HG03571 (cell line): ENCODE results near the gene CTNNA2.

Experiments used
- ATAC-seq: cut with Tn5 transposase; IDR thresholded peaks from one replicate; pipeline ENCODE4 v1.9.1; 2021; ENCODE audit not compliant: unreplicated experiment

The CTNNA2 gene

DNA sequence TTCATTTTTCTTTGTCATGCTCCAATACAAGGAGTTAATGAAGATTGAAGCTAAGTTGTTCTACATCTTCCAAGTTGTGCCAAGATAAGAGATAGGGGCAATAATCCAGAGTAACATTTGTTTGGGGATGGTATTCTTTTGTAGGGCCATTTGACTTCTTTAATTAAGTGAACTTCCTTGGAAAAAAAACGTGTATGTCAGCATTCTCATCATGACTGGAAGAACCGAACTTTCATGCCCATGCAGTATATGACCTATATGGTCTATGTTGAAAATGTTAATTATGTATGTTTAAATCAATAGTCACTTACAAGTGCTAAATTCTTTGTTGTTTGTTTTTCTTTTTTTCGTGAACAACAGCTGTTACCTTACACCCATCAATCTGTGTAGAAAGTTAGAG lies 1111.2 kb downstream of the CTNNA2 start:
- ATAC-seq: no peak

DNA sequence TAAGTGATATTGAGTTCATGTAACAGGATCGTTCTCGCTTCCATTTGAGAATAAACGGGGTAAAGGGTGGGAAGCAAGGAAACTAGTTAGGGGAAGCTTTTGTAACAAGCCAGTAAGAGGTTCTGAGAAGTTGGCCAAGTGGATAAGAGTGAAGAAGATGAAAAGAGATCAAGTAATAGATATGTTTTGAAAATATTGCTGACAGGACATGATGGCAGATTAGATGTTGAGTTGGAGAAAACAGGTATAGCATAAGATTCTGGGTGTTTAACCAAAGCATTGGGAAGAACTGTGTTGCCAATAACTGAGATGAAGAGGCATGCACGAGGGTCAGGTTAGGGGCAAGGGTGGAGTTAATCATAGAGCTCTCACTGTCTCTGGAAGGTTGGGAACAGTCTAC lies 1121.7 kb downstream of the CTNNA2 start:
- ATAC-seq: no peak

DNA sequence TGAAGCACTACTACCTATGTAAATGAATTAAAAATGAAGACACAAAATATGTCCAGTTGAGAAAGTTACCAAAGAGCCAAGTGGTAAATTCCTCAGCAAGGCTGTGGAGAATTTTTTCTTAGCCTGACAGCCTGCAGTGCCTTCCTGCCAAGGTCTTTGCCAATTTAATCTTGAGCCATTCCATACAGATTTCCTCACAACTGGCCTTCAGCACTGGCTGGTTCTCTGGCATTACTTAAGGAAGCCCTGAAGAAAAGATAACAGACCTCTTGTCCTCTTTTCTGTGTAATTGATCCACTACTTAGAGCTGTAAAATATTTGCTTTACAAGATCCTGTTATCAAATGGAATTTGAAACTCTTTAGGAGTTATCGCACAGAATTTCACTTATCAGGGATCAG lies 1125.9 kb downstream of the CTNNA2 start:
- no peak for ATAC-seq

DNA sequence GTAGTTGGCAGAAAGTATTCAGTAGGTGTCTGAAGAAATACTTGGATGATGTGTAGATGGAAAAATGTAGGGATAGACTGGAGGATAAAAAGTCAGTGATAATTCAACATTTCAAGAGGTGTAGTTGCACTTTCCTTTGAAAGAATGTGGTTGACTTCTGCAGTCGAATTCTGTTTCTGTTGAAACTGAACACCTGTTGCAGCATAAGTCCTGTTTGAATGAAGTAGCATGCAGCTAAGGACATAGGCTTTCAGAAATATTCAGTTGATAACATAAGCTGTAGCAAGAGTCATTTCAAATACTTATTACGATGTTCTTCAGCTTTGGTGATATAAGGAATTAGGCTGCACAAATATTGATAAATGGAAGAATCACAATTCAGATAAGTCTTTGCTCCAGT lies 1129.6 kb downstream of the CTNNA2 start:
- ATAC-seq: no peak

DNA sequence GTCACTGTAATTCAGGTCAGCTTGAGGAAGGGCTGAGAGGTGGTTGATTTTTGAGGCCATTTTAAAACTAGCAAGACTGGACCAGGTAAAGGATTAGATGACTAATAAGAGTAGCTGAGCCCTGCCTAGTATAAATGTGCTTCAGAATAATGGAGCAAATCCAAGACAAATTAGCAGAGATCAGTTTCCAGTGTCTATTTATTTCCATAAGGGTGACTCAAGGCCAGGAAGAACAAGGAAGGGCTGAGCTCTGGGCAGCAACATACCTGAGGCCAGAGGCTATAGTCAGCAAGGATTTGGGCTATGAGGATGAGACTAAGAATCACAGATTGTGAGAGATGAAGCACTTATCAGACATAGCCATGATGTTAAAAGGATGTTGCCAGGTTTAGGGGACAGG lies 1130.7 kb downstream of the CTNNA2 start:
- ATAC-seq: no peak

DNA sequence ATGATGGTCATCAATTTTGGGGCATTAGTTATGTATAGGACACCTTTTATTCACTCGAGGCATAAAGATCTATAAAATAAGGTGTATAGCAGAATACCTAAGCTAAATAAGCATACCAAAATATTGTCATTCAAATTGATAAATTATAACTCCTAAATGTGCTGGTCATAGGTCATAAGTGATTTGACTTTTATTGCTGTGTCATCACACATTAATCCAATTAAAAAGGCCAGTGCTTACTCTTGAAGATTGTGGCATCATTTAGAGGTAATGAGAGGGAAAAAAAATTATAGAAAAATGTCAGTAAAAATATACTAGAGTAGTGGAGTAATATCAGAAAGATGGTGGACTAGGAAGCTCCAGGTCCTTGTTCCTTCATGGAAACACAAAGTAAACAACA lies 1138.6 kb downstream of the CTNNA2 start:
- no peak for ATAC-seq

DNA sequence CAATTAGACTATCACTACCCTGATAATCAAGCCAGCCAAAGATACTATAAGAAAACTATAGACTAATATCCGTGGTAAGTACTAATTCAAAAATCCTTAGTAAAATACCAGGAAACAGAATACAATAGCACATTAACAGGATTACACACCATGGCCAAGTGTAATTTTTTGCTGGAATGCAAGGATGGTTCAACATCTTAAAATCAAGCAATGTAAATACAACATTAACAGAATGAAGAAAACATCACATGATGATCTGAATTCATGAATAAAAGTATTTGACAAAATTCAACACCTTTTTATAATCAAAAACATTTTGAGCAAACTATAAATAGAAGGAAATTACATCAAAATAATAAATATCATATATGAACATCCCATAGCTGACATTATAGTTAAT lies 1142.4 kb downstream of the CTNNA2 start:
- ATAC-seq: no peak

DNA sequence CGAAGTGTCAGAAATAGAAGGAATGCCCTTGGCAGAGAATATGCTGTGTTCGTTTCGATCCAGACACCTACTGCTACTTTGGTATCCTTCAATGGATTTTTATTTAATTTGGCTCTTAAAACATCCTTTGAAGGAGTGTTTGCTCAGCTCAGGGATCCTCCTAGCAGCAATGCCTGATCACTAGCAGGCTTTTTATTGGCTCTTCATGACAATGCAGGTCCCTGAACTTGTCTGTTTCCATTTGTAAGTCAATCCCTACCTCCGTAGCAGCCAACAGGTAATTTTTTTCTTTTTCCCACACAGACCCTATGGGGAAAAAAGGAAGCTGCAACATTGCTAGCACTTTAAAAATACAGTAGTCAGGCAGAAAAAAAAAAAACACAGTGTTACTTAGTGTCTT lies 1157.9 kb downstream of the CTNNA2 start:
- ATAC-seq: no peak

DNA sequence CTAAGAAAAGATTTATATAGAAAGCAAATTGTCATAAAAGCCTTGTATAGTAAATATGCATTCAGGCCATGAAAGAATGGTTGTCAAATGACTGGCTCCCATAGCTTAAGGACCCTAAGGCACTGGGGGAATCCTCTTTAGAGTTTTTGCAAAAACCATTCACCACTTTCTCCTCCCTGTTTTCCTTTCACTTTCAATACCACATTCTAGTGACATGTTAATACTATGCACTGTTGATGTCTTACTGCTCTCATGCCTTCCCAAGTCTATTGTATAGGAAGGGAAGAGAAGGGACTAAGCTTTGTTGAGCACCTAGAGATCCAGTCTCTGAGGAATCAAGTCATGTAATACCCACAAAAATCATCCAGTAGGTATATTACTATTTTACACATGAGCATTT lies 1174.7 kb downstream of the CTNNA2 start:
- no peak for ATAC-seq

DNA sequence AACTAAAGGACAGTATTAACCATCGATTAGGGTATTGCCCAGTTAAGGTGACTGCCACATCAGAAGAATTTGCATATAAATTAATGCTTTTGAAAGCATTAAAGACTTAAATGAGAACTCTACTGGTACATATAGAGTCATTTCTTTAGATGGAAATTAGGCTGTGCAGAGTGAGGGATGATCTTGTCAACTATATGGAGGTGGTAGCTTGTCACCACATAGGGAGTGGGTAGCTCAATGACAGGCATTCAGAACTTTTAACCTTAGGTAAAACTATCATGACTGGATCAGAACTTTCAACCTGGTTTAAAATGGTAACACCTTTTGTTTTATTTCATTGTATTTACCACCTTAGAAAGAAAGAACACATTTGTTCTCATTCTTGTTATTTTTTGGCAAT lies 1176.3 kb downstream of the CTNNA2 start:
- ATAC-seq: no peak
